Measurements from ENCODE around the gene SLC25A23. TPM values are rescaled to one million over a fixed set of nuclear protein-coding genes. Genes with fewer than 3 reads are reported as not detected.
A peak's percentile ranks its signal among the peaks of the same experiment; 100 is the strongest.

SLC25A23 gene
- total and polyA plus RNA-seq, 9 of the 15 experiments (the other 6 are each of a cell fraction or from before 2014, with no cell fraction given) = 6.1 to 72.0 (median 26.6) TPM

DNA sequence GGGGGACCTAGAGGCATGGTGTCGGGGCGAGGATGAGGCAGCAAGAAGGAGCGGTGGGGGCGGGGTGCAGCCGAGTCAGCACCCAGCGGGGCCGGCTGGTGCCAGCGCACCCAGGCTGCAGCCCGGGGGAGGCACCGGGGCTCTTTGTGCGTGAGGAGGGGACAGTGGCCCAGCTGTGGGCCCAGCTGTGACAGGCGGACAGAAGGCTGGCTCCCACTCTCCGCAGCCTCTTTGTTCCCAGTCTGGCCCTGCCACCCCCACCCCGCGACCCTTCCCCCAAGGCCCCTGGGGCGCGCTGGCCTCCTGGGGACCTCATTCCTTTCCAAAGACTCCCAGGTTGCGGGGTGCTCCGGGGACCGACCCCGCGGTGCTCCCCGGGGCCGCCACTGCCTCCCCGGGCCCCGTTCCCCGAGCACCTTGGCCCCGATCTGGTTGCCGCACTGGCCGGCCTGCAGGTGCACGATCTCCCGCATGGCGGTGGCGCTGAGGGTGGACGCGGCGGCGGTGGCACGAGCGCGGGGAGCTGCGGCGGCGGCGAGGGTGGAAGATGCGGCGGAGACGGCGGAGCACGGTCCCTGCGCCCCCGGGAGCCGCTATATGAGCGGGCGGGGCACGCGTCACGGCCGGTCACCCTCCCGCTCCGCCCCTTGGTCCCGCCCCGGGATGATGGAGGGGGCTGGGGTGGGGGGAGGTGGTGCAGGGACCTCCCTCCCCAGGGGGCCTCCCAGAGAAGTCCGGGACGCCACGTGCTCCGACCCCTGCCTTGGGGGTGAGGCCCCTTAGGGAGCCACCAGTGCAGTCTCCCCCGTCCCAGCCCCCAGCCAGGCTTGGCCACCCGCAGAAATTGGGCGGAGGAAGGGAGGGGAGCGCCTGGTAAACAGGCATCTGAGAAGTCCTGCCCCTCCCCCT, 42.4 kb upstream of the SLC25A23 start, which contains the start of gene TUBB4A (continued):
- TF ChIP-seq TOE1 (IDR thresholded peaks at IDR 0.05; ENCODE audit: borderline replicate concordance) (no peak), TOE1 (CRISPR knock-in tag; IDR thresholded peaks at IDR 0.05; ENCODE audit: borderline replicate concordance, low read depth) (no peak), MAZ (CRISPR knock-in tag; conservative IDR thresholded peaks at IDR 0.05 in 1 of 2, IDR thresholded peaks at IDR 0.05 in 1 of 2) (0 out of 4 replicates have a peak, but pooled peaks of 1 of the 2 experiments have one; percentile 24), ZBTB26 (CRISPR knock-in tag; IDR thresholded peaks at IDR 0.05) (no peak), DMBX1 (CRISPR knock-in tag; IDR thresholded peaks at IDR 0.05; ENCODE audit: borderline replicate concordance) (no peak), SMC3 (conservative IDR thresholded peaks at IDR 0.05; ENCODE audit: insufficient read depth, low read depth, low read length) (no peak), VEZF1 (CRISPR knock-in tag; IDR thresholded peaks at IDR 0.05) (peak; percentile 69), SIRT6 (IDR thresholded peaks at IDR 0.05; ENCODE audit: low read depth, low read length) (no peak), ZNF408 (CRISPR knock-in tag; IDR thresholded peaks at IDR 0.05; ENCODE audit: low read depth) (no peak)
- TF ChIP-seq, protein P1, sequence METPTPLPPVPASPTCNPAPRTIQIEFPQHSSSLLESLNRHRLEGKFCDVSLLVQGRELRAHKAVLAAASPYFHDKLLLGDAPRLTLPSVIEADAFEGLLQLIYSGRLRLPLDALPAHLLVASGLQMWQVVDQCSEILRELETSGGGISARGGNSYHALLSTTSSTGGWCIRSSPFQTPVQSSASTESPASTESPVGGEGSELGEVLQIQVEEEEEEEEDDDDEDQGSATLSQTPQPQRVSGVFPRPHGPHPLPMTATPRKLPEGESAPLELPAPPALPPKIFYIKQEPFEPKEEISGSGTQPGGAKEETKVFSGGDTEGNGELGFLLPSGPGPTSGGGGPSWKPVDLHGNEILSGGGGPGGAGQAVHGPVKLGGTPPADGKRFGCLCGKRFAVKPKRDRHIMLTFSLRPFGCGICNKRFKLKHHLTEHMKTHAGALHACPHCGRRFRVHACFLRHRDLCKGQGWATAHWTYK (CRISPR knock-in tag; IDR thresholded peaks at IDR 0.05) = no peak

Data from K562 (cell line).